SKM-1 treated with dmso at 0.1 percent for 144 hours (cell line): Measurements from ENCODE around the gene TMEM214.

Experiments
- DNase-seq: peaks from one replicate; lab custom pipeline; 2025; ENCODE audit not compliant: unreplicated experiment; lab: John Stamatoyannopoulos, UW

The TMEM214 gene

DNA sequence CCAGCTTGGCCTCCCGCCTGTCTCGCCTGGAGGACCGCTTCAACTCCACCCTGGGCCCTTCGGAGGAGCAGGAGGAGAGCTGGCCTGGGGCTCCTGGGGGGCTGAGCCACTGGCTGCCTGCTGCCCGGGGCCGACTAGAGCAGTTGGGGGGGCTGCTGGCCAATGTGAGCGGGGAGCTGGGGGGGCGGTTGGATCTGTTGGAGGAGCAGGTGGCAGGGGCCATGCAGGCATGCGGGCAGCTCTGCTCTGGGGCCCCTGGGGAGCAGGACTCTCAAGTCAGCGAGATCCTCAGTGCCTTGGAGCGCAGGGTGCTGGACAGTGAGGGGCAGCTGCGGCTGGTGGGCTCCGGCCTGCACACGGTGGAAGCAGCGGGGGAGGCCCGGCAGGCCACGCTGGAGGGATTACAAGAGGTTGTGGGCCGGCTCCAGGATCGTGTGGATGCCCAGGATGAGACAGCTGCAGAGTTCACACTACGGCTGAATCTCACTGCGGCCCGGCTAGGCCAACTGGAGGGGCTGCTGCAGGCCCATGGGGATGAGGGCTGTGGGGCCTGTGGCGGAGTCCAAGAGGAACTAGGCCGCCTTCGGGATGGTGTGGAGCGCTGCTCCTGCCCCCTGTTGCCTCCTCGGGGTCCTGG lies 50.1 kb downstream of the TMEM214 start:
- no peak for DNase-seq

DNA sequence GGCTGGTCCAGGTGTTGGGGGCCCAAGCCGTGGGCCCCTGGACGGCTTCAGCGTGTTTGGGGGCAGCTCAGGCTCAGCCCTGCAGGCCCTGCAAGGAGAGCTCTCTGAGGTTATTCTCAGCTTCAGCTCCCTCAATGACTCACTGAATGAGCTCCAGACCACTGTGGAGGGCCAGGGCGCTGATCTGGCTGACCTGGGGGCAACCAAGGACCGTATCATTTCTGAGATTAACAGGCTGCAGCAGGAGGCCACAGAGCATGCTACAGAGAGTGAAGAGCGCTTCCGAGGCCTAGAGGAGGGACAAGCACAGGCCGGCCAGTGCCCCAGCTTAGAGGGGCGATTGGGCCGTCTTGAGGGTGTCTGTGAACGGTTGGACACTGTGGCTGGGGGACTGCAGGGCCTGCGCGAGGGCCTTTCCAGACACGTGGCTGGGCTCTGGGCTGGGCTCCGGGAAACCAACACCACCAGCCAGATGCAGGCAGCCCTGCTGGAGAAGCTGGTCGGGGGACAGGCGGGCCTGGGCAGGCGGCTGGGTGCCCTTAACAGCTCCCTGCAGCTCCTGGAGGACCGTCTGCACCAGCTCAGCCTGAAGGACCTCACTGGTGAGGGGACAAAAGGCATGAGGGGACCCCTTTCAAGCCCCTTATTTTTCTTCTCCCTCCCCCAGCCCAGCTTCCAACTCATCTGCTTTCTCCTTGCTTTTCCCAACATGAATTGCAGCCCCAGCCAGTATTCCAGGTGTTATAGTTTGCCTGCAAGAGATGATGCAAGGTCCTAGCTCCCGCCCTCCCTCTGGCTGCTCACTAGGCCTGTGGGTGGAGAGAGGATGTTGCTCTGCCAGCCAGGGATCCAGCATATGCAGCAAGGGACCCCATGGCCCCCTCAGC lies 50.9 kb downstream of the TMEM214 start:
- DNase-seq = no peak

DNA sequence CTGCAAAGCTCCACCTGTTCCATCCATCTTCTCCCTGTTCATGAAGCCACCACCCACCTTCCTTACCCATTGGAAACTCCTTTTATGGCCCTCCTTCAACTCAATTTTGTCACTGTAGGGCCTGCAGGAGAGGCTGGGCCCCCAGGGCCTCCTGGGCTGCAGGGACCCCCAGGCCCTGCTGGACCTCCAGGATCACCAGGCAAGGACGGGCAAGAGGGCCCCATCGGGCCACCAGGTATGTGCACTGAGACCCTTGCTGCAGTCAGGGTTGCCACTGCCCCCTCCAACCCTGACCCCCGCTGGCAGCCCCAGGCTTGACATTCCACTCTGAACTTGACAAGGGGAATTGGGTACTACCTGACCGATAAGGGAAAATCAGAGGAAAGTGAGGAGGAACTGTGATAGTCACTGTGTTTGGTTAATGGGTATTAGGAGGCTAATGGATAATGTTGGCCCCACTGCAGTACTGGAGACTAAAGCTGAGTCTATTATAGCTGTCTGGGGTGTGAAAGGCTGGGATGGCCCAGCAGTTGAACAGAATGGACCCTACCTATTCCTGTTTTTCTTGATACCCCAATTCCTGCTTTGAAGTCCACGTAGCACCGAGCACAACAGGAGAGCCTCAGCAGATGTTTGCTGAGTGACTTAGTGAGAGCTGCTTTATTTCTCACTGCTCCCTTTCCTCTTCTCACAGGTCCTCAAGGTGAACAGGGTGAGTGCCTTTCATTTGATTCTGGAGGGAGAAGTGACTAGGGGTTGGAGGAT lies 51.7 kb downstream of the TMEM214 start:
- DNase-seq = no peak

DNA sequence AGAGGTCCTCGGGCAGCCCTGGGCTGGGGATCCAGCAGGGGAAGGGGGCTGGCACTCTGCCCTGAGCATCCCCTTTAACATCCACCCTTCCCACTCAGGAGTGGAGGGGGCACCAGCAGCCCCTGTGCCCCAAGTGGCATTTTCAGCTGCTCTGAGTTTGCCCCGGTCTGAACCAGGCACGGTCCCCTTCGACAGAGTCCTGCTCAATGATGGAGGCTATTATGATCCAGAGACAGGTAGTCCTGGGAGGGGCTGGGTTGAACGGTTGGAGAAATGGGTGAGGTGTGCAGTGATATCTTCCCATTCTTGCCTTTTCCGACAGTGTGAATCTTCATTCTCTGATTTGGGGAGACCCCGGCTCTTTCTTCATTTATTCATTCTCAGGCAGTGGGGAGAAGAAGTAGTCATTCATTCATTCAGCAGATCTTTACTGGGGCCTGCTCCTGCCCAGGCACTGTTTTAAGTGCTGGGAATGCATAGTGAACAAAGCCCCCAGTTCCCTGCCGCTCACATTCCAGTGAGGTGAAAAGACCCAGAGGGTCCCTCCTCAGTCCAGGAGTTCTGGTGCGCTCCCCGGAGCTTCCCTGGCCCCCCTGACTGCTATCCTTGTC lies 52.4 kb downstream of the TMEM214 start:
- no peak for DNase-seq

DNA sequence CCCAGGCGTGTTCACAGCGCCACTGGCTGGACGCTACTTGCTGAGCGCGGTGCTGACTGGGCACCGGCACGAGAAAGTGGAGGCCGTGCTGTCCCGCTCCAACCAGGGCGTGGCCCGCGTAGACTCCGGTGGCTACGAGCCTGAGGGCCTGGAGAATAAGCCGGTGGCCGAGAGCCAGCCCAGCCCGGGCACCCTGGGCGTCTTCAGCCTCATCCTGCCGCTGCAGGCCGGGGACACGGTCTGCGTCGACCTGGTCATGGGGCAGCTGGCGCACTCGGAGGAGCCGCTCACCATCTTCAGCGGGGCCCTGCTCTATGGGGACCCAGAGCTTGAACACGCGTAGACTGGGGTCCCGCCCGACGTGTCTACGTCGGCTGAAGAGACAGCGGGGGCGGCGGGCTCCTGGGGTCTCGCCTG lies 52.9 kb downstream of the TMEM214 start:
- peak; percentile 12 for DNase-seq

DNA sequence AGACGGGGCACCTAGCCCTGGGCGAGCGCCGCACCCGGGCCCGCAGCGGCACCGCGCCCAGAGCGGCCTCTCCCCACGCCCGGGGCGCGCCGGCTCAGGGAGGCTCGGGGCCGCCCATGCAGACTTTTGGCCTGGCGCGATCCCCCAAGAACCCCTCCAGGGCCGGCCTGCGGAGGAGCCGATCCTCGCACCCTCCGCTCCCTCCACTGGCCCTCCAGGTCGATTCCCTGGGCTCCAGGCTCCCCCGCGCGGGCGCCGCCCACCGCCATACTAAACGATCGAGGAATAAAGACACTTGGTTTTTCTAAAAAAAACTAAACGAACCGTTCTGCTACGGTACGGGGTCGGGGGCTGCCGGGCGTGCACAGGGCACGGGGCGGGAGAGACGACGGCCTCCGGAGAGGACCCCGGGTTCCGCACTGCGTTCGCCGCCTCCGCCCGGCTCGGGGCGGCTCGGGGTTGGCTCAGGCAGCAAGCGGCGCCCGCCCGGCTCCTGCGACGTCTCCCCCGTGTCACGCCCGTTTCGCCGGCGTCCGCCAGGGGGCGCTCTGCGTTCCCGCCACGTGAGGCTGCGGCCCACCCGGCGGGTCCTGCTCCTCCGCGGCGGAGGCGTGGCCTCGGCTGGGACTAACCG lies 53.4 kb downstream of the TMEM214 start:
- peak; percentile 89 for DNase-seq

DNA sequence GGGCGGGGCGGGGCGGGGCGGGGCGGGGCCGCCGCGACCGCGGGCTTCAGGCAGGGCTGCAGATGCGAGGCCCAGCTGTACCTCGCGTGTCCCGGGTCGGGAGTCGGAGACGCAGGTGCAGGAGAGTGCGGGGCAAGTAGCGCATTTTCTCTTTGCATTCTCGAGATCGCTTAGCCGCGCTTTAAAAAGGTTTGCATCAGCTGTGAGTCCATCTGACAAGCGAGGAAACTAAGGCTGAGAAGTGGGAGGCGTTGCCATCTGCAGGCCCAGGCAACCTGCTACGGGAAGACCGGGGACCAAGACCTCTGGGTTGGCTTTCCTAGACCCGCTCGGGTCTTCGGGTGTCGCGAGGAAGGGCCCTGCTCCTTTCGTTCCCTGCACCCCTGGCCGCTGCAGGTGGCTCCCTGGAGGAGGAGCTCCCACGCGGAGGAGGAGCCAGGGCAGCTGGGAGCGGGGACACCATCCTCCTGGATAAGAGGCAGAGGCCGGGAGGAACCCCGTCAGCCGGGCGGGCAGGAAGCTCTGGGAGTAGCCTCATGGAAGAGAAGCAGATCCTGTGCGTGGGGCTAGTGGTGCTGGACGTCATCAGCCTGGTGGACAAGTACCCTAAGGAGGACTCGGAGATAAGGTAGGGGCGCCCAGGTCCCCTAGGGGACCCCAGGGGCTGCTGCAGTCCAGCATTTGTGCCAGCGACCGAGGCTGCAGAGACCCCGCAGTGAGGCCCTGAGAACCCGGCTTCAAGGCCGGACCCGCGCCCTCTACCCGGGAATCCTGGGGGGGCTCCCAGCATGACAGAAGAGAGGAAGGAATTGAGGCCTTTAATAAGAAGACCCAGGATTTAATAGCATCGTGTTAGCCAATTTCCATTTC lies 54.2 kb downstream of the TMEM214 start, which contains the start of gene KHK:
TSS of gene KHK (plus strand) at position 49 of the 870 bp plus-strand sequence. CDS start at position 537, 488 bp downstream.
- no peak for DNase-seq

DNA sequence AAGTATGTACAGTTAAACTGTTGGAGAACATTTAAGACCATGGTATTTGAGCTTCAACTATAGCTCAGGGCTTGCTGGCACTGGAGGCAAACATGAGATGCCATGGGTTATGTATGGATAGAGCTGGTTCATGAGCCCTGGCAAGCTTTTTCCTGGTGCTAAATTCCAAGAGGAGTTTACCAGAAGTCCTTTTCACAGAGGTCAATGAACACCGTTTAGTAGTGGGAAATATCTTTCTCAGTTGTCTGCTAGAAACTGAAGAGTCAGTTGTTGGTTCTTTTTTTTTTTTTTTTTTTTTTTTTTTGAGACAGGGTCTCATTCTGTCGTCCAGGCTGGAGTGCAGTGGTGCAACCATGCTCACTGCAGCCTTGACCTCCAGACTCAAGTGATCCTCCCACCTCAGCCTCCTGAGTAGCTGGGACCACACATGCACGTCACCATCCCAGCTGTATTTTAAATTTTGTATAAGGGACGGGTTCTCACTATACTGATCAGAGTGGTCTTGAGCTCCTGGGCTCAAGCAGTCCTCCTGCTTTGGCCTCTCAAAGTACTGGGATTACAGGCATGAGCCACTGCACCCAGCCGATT lies 55.2 kb downstream of the TMEM214 start:
- no peak for DNase-seq

DNA sequence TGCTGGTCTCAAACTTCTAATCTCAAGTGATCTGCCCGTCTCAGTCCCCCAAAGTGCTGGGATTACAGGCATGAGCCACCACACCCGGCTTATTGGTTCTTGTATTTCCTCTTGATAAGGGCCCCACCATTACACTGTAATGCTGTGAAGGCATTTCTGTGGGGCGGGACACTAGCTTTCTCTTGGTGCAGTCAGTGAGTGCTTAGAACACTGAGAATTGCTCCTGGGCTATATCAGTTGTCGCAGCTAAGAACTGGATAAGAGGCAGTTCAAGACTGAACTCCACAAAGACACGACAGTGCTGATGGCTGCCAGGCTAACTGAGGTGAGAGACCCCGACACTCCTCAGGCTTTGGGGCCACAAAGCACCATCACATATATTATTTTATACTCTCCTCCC lies 55.9 kb downstream of the TMEM214 start:
- no peak for DNase-seq

DNA sequence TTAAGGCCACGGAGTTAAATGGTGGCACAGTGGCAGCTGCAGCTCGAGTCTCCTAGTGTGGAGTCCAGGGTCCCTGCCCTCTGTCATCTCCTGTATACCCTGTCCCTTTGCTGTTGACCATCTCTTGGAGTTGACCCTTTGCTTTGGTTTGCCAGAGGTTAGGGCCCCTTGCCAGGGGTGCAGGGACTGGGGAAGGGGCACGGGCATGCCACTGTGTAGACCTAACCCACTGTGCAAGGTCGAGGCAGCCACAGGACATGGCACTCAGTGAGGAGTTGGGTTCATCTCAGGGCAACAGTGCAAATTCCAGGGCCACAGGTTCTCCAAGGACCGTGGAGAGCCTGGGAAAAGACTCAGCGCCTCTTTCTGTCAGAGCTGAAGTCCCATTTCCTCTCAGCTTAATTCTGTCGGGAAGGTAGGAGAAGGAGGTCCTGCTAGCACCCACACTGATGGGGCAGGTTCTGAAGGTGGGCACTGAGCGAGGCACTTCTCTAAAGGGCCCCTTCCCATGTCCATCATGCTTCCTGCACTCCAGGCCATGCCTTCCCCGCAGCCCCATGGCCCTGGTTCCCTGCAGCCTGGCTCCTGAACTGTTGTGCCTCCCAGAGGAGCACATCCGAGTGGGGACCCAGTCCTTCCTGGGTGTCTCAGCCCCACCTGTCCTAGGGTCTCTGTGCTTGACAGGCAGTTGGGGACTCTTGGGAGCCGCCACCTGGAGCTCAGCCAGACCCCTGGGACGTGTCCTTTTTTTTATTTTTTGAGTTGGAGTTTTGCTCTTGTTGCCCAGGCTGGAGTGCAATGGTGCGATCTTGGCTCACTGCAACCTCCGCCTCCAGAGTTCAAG lies 56.6 kb downstream of the TMEM214 start:
- no peak for DNase-seq
